Panc1 (cell line): ENCODE data around the gene PLPP4. TPM values are rescaled to one million over a fixed set of nuclear protein-coding genes. Genes with fewer than 3 reads are reported as not detected.

Experiments used
- ATAC-seq: fragments of 200-7000 bp; cut with Tn5 transposase; 2 replicates; pipeline ENCODE4 v1.9.1; 2020; ENCODE audit warnings: mild to moderate bottlenecking, moderate library complexity
- BruUV-seq: library from RNA; stranded (reverse); fragments of 400-500 nt; replicated peaks from 2 replicates; lab custom pipeline; 2021; lab: Mats Ljungman, UMichigan
- CTCF ChIA-PET: fragments of 300-600 bp; sonication (Branson Sonifier 250); formaldehyde crosslinking; loops from one replicate; lab custom pipeline; 2022; ENCODE audit warnings: antibody characterized with exemption; lab: Charles Lee
- POLR2A ChIA-PET: fragments of 300-600 bp; sonication (Branson Sonifier 250); formaldehyde crosslinking; loops from one replicate; lab custom pipeline; 2022; ENCODE audit warnings: antibody characterized with exemption; lab: Charles Lee
- DNase-seq: peaks from one replicate; pipeline ENCODE4 v3.0.0-alpha.2; 2010; ENCODE audit warnings: low read depth, low spot score
- H3K27ac ChIP-seq: 2 replicates; pipeline ENCODE4 v1.5.1; 2011; ENCODE audit warnings: mild to moderate bottlenecking, low read length, inconsistent platforms
- H3K27me3 ChIP-seq: fragments of 200-500 bp; sonication (Bioruptor generic); 2 replicates; pipeline ENCODE4 v1.6.0; 2014; ENCODE audit warnings: low read length, inconsistent platforms; ENCODE audit not compliant: control insufficient read depth, insufficient read depth
- H3K36me3 ChIP-seq: fragments of 200-500 bp; sonication (Bioruptor generic); 2 replicates; pipeline ENCODE4 v1.5.1; 2014; ENCODE audit warnings: inconsistent platforms, mild to moderate bottlenecking, low read length, moderate library complexity; ENCODE audit not compliant: control insufficient read depth, insufficient read depth
- H3K4me1 ChIP-seq: 2 replicates; pipeline ENCODE4 v1.5.1; 2011; ENCODE audit warnings: inconsistent platforms, mild to moderate bottlenecking, low read length, moderate library complexity; ENCODE audit not compliant: control insufficient read depth, insufficient read depth
- H3K4me3 ChIP-seq, 2 experiments: 2 replicates each; pipeline ENCODE4 v1.5.1; 2011 to 2012; ENCODE audit warnings: low read depth in 2 of 2, low read length in 2 of 2, mild to moderate bottlenecking in 2 of 2, inconsistent platforms in 1 of 2, moderate library complexity in 1 of 2
- H3K9me3 ChIP-seq: fragments of 200-500 bp; sonication (Bioruptor generic); 2 replicates; pipeline ENCODE4 v1.5.1; 2014; ENCODE audit warnings: low read depth, mild to moderate bottlenecking, inconsistent platforms, low read length, moderate library complexity; ENCODE audit not compliant: control insufficient read depth, insufficient read depth
- POLR2AphosphoS5 ChIP-seq: IDR thresholded peaks from 2 replicates; pipeline ENCODE4 v1.6.1; 2012; ENCODE audit warnings: mild to moderate bottlenecking, low read depth, low read length, moderate library complexity
- SIN3A ChIP-seq: IDR thresholded peaks from 2 replicates; pipeline ENCODE4 v1.6.1; 2012; ENCODE audit warnings: low read depth, mild to moderate bottlenecking, low read length, moderate library complexity, borderline replicate concordance; ENCODE audit not compliant: insufficient read depth
- TCF7L2 ChIP-seq: IDR thresholded peaks from 2 replicates; pipeline ENCODE4 v1.6.1; 2011; ENCODE audit warnings: mild to moderate bottlenecking, low read depth, low read length, inconsistent platforms
- in situ Hi-C: cut with HindIII; loops from 2 replicates; pipeline ENCODE4 v1.10.0; 2016; ENCODE audit warnings: low sequenced_read_pairs, low pct_unique_long_range_greater_than_20kb
- intact Hi-C: fragments of 100-400 bp; cut with micrococcal nuclease; formaldehyde crosslinking; loops from one replicate; pipeline ENCODE4 v1.10.0; 2022; ENCODE audit not compliant: unreplicated experiment
- total RNA-seq: library from RNA; stranded (reverse); gene quantifications from one replicate; pipeline ENCODE4 v1.2.1, GENCODE V29; 2021; ENCODE audit not compliant: unreplicated experiment
- TF ChIP-seq, protein P1 (sequence below), 2 experiments: IDR thresholded peaks; 2 replicates each; pipeline ENCODE4 v1.6.1; 2011 to 2012; ENCODE audit warnings: low read depth in 2 of 2, control low read depth in 1 of 2, low read length in 1 of 2, mild to moderate bottlenecking in 1 of 2, moderate library complexity in 1 of 2; ENCODE audit not compliant: insufficient read depth in 1 of 2
- TF ChIP-seq, protein P2 (sequence below): fragments of 450-650 bp; IDR thresholded peaks from 2 replicates; pipeline ENCODE4 v1.5.1; 2017; ENCODE audit warnings: mild to moderate bottlenecking

The PLPP4 gene
- total RNA-seq, 1 experiment from 2014 or later: 0.18 TPM

DNA sequence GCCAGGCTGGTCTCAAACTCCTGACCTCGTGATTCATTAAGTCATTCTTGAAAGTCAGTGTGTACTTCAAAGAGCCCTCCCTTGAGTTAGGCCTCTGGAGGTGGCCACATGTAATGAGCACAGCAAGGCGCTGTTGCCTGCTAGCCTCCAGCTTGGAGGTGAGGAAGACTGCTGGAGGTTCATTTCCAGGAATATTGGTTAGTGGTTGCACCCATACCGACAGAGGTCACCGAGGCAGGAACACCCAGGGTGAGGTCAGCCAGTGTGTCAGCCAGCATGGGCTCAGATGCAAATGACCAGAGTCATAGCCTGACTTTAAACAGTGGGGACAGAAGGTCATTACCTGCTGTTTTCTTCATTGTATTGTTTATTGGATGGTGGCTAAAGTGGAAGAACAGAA lies 85.0 kb downstream of the PLPP4 start:
- BruUV-seq: no TSS peak
- CTCF ChIA-PET: no interaction called here

DNA sequence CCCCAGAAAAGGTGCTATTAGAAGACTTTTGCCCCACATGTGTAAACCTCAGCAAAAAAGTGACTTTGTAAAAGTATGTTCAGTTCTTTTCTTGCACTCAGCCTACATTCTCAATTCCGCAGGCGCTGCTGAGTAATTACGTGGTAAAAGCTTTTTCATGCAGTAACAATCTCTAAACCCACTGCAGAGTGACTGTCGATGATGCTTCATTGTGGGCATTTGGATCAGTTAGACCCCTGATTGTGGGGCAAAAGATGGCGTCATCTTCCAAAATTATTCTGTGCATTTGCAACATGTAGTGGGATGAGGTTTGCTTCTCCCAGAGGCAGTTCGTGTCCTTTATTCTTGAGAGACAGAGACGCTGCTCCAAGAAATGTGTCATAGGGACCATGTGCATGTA lies 85.6 kb downstream of the PLPP4 start:
- POLR2A ChIA-PET: no interaction called here
- in situ Hi-C loops: no loop called here
- Histone ChIP-seq H3K4me3 (no peak overlapping the region), H3K4me1 (no peaks in the 10 kb centered on the region), H3K36me3 (no peaks in the 10 kb centered on the region), H3K27ac (no peak overlapping the region), H3K9me3 (no peaks in the 10 kb centered on the region), H3K27me3 (no peaks in the 10 kb centered on the region)
- TF ChIP-seq TCF7L2 (no peak), POLR2AphosphoS5 (no peak), SIN3A (no peak)
- TF ChIP-seq, protein P1, sequence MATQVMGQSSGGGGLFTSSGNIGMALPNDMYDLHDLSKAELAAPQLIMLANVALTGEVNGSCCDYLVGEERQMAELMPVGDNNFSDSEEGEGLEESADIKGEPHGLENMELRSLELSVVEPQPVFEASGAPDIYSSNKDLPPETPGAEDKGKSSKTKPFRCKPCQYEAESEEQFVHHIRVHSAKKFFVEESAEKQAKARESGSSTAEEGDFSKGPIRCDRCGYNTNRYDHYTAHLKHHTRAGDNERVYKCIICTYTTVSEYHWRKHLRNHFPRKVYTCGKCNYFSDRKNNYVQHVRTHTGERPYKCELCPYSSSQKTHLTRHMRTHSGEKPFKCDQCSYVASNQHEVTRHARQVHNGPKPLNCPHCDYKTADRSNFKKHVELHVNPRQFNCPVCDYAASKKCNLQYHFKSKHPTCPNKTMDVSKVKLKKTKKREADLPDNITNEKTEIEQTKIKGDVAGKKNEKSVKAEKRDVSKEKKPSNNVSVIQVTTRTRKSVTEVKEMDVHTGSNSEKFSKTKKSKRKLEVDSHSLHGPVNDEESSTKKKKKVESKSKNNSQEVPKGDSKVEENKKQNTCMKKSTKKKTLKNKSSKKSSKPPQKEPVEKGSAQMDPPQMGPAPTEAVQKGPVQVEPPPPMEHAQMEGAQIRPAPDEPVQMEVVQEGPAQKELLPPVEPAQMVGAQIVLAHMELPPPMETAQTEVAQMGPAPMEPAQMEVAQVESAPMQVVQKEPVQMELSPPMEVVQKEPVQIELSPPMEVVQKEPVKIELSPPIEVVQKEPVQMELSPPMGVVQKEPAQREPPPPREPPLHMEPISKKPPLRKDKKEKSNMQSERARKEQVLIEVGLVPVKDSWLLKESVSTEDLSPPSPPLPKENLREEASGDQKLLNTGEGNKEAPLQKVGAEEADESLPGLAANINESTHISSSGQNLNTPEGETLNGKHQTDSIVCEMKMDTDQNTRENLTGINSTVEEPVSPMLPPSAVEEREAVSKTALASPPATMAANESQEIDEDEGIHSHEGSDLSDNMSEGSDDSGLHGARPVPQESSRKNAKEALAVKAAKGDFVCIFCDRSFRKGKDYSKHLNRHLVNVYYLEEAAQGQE (IDR thresholded peaks at IDR 0.05; ENCODE audit: insufficient read depth in 1 of 2, low read depth in 2 of 2, low read length in 1 of 2): no peak
- TF ChIP-seq, protein P2, sequence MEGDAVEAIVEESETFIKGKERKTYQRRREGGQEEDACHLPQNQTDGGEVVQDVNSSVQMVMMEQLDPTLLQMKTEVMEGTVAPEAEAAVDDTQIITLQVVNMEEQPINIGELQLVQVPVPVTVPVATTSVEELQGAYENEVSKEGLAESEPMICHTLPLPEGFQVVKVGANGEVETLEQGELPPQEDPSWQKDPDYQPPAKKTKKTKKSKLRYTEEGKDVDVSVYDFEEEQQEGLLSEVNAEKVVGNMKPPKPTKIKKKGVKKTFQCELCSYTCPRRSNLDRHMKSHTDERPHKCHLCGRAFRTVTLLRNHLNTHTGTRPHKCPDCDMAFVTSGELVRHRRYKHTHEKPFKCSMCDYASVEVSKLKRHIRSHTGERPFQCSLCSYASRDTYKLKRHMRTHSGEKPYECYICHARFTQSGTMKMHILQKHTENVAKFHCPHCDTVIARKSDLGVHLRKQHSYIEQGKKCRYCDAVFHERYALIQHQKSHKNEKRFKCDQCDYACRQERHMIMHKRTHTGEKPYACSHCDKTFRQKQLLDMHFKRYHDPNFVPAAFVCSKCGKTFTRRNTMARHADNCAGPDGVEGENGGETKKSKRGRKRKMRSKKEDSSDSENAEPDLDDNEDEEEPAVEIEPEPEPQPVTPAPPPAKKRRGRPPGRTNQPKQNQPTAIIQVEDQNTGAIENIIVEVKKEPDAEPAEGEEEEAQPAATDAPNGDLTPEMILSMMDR: no peak
- DNase-seq (no peak), ATAC-seq (no peak)
- intact Hi-C loops: no loop called here
- BruUV-seq: no TSS peak
- CTCF ChIA-PET: no interaction called here

More for the DNA sequence above, 85.0 kb downstream of the PLPP4 start:
- no peak for TF ChIP-seq SIN3A
- TF ChIP-seq, protein P2: no peak
- TF ChIP-seq POLR2AphosphoS5: no peak
- TF ChIP-seq, protein P1 (IDR thresholded peaks at IDR 0.05; ENCODE audit: insufficient read depth in 1 of 2, low read depth in 2 of 2, low read length in 1 of 2): no peak
- no peak for TF ChIP-seq TCF7L2
- Histone ChIP-seq H3K4me1 (no peaks in the 10 kb centered on the region), H3K4me3 (no peak overlapping the region), H3K27ac (no peak overlapping the region), H3K9me3 (no peaks in the 10 kb centered on the region), H3K27me3 (no peaks in the 10 kb centered on the region), H3K36me3 (no peaks in the 10 kb centered on the region)
- DNase-seq (no peak), ATAC-seq (no peak)
- in situ Hi-C loops: no loop called here
- POLR2A ChIA-PET: no interaction called here
- intact Hi-C loops: no loop called here
